Kidney (tissue), 14 donors: ENCODE results near the gene CCDC71L. TPM values are rescaled to one million over a fixed set of nuclear protein-coding genes. Genes with fewer than 3 reads are reported as not detected.

Experiments
- DNase-seq, 5 donors: peaks; one replicate each; pipeline ENCODE4 v3.0.0-alpha.2; 2013 to 2020
- FAIRE-seq: peaks from 2 replicates; lab custom pipeline; 2012; peaks lifted over from hg19 to GRCh38; lab: Jason Lieb, UNC
- H3K27ac ChIP-seq, 2 donors: one replicate each; pipeline ENCODE4 v1.7.0; 2013; ENCODE audit warnings: low read depth in 2 of 2, low read length in 2 of 2, inconsistent platforms in 1 of 2
- H3K27me3 ChIP-seq: one replicate; pipeline ENCODE4 v1.7.1; 2013; ENCODE audit warnings: low read length, inconsistent platforms; ENCODE audit not compliant: control insufficient read depth, insufficient read depth
- H3K36me3 ChIP-seq, 3 donors: one replicate each; pipeline versions ENCODE4 v1.7.0 to v1.7.1; 2013; ENCODE audit warnings: low read length in 3 of 3, control low read depth in 1 of 3, inconsistent platforms in 1 of 3; ENCODE audit not compliant: insufficient read depth in 3 of 3, control insufficient read depth in 2 of 3
- H3K4me1 ChIP-seq, 3 donors: one replicate each; pipeline versions ENCODE4 v1.7.0 to v1.7.1; 2013; ENCODE audit warnings: low read length in 3 of 3, inconsistent platforms in 1 of 3, low read depth in 1 of 3; ENCODE audit not compliant: control insufficient read depth in 2 of 3, insufficient read depth in 2 of 3
- H3K4me3 ChIP-seq, 3 donors: one replicate each; pipeline versions ENCODE4 v1.7.0 to v1.8.1; 2013; ENCODE audit warnings: low read length in 3 of 3, control low read depth in 1 of 3, inconsistent platforms in 1 of 3
- H3K9ac ChIP-seq, 3 donors: one replicate each; pipeline versions ENCODE4 v1.7.0 to v1.7.1; 2013; ENCODE audit warnings: low read length in 3 of 3, control low read depth in 1 of 3, inconsistent platforms in 1 of 3
- H3K9me3 ChIP-seq, 3 donors: one replicate each; pipeline versions ENCODE4 v1.7.0 to v1.7.1; 2013; ENCODE audit warnings: low read length in 3 of 3, control low read depth in 1 of 3, inconsistent platforms in 1 of 3; ENCODE audit not compliant: control insufficient read depth in 2 of 3, insufficient read depth in 1 of 3
- intact Hi-C: fragments of 100-400 bp; cut with DNase I; formaldehyde crosslinking; loops from one replicate; pipeline ENCODE4 v1.11.1; 2022
- polyA plus RNA-seq: library from polyadenylated mRNA; stranded (reverse); fragments of 350-450 nt; fragmentation: Illumina TruSeq; extraction: RNeasy Lipid Tissue Mini Kit (QIAGEN cat#74804); gene quantifications from one replicate; pipeline ENCODE4 v1.2.3, GENCODE V29; 2014; ENCODE audit warnings: low read depth, low replicate concordance; ENCODE audit not compliant: insufficient read depth
- total RNA-seq: library from RNA; stranded (reverse); fragmentation: NEBNext Ultra II Directional; extraction: Animal tissue kit (Norgen Biotek cat#: 25700); gene quantifications from one replicate; pipeline ENCODE4 v1.2.1, GENCODE V29; 2021
- TF ChIP-seq, protein P1 (sequence below): IDR thresholded peaks from 3 replicates; pipeline ENCODE4 v1.5.1; 2012; ENCODE audit warnings: mild to moderate bottlenecking, moderate library complexity, borderline replicate concordance; ENCODE audit not compliant: insufficient read depth; ENCODE audit errors: extremely low read depth
- donor health status: control.
- donor health status: control.
- donor health status: control.
- donor health status: control.
- donor health status: control.
- donor health status: DM: yes; HTN: yes; CAD: no.
- donor health status: Normal renal cell carcinoma (clear cell type).

The CCDC71L gene
- total and polyA plus RNA-seq, 2 donors from 2014 or later, result 9.4 to 26.2 TPM

DNA sequence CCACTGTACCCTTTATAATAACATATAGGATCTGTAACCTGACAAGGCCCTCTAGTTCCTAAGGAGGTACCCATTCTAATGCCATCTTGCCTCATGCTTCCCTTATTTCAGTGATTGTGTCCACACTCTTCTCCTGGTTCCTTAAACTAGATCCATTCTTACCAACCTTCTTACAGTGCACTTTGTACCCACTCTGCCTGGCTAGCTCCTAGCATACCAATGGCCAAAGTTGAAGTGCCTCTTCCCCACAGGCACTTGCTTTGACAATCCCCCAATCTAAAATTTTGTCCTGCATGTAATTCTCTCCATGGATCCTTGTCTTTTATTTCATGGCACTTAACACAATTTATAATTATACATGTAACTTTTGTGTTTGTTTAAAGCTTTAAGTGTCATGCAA, 40.9 kb downstream of the CCDC71L start:
- no peaks in the 10 kb centered on the region for H3K36me3 ChIP-seq
- H3K27ac ChIP-seq, result no peak overlapping the region
- no peaks in the 10 kb centered on the region for H3K27me3 ChIP-seq
- H3K9me3 ChIP-seq, result peaks cover 0 to 4% (median 0%) of the 10 kb centered on the region in 3 donors
- DNase-seq (no peak), FAIRE-seq (no peak)
- no peak overlapping the region for H3K4me3 ChIP-seq
- intact Hi-C loops, result no loop called here
- no peak overlapping the region for H3K9ac ChIP-seq
- peaks cover 0 to 5% (median 0%) of the 10 kb centered on the region in 3 donors for H3K4me1 ChIP-seq
- TF ChIP-seq, protein P1, sequence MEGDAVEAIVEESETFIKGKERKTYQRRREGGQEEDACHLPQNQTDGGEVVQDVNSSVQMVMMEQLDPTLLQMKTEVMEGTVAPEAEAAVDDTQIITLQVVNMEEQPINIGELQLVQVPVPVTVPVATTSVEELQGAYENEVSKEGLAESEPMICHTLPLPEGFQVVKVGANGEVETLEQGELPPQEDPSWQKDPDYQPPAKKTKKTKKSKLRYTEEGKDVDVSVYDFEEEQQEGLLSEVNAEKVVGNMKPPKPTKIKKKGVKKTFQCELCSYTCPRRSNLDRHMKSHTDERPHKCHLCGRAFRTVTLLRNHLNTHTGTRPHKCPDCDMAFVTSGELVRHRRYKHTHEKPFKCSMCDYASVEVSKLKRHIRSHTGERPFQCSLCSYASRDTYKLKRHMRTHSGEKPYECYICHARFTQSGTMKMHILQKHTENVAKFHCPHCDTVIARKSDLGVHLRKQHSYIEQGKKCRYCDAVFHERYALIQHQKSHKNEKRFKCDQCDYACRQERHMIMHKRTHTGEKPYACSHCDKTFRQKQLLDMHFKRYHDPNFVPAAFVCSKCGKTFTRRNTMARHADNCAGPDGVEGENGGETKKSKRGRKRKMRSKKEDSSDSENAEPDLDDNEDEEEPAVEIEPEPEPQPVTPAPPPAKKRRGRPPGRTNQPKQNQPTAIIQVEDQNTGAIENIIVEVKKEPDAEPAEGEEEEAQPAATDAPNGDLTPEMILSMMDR, result no peak

GRCh38 chr7:106619213-106619612, 41.7 kb downstream of the CCDC71L start:
- no peak for FAIRE-seq
- no peak for DNase-seq
- intact Hi-C loops, result no loop called here
- Histone ChIP-seq H3K4me3 (no peak overlapping the region), H3K9me3 (peaks cover 0 to 4% (median 0%) of the 10 kb centered on the region in 3 donors), H3K36me3 (no peaks in the 10 kb centered on the region), H3K27me3 (no peaks in the 10 kb centered on the region), H3K27ac (no peak overlapping the region), H3K4me1 (peaks cover 0 to 5% (median 0%) of the 10 kb centered on the region in 3 donors), H3K9ac (no peak overlapping the region)
- TF ChIP-seq, protein P1, result no peak

DNA sequence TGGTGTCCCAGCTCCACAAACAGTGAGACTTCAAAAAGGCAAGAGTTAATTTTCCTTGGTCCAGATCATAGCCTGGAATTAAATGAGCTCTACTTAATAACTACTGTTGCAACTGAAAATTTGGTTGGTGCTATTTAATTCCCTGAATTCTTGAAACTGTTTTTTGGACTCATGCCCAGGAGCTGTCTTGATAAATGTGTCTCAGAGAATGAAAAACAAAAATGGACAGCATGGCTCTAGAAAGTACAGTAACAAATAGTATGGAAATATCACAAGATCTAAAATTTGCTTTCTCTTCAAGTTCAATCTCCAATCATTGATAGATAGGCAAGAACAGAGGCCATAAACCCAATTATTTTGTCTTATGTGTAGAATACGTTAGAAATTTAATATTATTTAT, 42.5 kb downstream of the CCDC71L start:
- intact Hi-C loops, result no loop called here
- Histone ChIP-seq H3K4me3 (no peak overlapping the region), H3K27ac (no peak overlapping the region), H3K9ac (no peak overlapping the region), H3K4me1 (peaks cover 0 to 5% (median 0%) of the 10 kb centered on the region in 3 donors), H3K9me3 (peaks cover 0 to 4% (median 0%) of the 10 kb centered on the region in 3 donors), H3K27me3 (no peaks in the 10 kb centered on the region), H3K36me3 (no peaks in the 10 kb centered on the region)
- peak in 2 of 5 donors; percentile 38 to 76 for DNase-seq
- TF ChIP-seq, protein P1, result no peak
- no peak for FAIRE-seq

DNA sequence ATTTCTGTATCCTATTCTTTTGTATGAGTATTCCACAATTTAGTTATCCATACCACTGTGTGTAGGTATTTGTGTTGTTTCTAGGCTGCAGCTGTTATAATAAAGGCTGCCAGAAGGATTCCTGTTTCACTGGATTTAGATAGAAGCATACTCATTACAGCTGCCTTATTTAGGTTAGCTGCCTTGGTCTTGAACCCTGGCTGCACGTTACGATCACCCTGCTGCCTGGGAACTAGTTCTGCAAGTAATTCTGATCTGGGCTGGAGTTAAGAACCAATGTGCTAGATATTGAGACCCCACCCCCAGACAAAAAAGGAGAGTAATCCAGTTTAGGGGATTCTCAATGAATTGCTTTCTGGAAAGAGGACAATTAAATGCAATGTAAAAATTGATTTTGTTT, 43.1 kb downstream of the CCDC71L start:
- Histone ChIP-seq H3K4me3 (no peak overlapping the region), H3K9me3 (peaks cover 0 to 4% (median 0%) of the 10 kb centered on the region in 3 donors), H3K27ac (no peak overlapping the region), H3K27me3 (no peaks in the 10 kb centered on the region), H3K36me3 (no peaks in the 10 kb centered on the region), H3K4me1 (peaks cover 0 to 5% (median 0%) of the 10 kb centered on the region in 3 donors), H3K9ac (no peak overlapping the region)
- TF ChIP-seq, protein P1, result no peak
- FAIRE-seq (no peak), DNase-seq (no peak)
- intact Hi-C loops, result no loop called here
